ENCODE measurements around the gene HAGH.
"Not testable (repeated sequence)": the region's sequence is repeated elsewhere in the genome, so short reads cannot be mapped to it uniquely, and the experiment has no call there.

Gene HAGH

GRCh38 chr16:1826691-1827573 is at the start of gene HAGH, which contains the start of gene FAHD1:
HAGH (minus strand) TSS chr16:1826825; CDS start chr16:1826787, 38 bp downstream.
FAHD1 (plus strand) TSS chr16:1827206; CDS start chr16:1827239, 33 bp downstream.
- DNase-seq (ENCODE audit: low spot score), result peak; percentile 94

GRCh38 chr16:1876066-1876465 is 49.4 kb upstream of the HAGH start:
- not testable (repeated sequence) for DNase-seq (ENCODE audit: low spot score)

- DNase-seq (ENCODE audit: low spot score), result no peak
These were observed 48.2 kb upstream of the HAGH start for GRCh38 chr16:1874854-1875253.

- DNase-seq (ENCODE audit: low spot score), result no peak
These were observed 45.5 kb upstream of the HAGH start, which contains the start of gene MEIOB for GRCh38 chr16:1871974-1872635. MEIOB (minus strand) TSS chr16:1872164; CDS start chr16:1868175, 3,989 bp downstream.

DNA sequence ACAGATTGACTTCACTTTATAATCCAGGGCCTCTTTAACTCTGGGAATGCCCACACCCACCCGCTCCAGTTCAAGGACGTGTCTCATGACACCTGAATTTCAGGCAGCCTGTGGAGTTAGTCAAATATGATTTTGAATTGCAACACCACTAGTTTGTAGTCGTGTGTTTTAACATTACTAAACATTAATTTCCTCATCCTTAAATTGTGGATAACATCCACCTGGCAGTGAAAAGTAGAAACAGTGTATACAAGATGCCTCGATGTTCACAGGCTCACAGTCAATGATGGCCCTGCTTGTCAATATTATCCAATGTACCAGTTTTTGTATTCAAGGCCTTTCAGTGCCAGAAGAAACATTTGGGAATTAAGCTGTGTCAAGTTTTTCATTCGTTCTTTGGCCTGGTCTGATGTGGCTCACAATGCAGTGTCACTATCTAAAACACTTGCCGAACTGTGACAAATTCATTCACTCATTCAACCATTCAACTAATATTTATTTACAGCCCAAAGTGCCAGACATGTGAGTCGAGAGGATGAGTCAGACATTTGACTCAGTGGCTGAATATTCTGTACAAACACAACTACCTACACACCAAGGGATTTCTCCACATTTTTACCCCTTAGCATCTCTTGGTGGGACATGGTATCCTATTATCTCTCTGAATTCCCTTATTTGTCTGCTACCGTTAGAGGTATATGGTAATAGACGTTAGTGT is 43.9 kb upstream of the HAGH start:
- DNase-seq (ENCODE audit: low spot score), result no peak

GRCh38 chr16:1865902-1866690 is 39.5 kb upstream of the HAGH start:
- no peak for DNase-seq (ENCODE audit: low spot score)

- DNase-seq (ENCODE audit: low spot score), result peak; percentile 39
These were observed 37.2 kb upstream of the HAGH start for GRCh38 chr16:1863681-1864460.

DNA sequence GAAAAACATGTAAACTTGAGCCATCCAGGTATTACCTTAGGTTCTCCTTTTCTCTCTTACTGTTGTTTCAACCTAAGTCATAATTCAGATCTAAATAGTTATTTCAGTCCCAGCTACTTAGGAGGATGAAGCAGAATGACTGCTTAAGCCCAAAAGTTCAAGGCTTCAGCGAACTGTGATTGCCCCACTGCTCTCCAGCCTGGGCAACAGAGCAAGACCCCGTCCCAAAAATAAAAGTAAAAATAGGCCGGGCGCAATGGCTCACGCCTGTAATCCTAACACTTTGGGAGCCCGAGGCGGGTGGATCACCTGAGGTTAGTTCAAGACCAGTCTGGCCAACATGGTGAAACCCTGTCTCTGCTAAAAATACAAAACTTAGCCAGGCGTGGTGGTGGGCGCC is 35.8 kb upstream of the HAGH start:
- no peak for DNase-seq (ENCODE audit: low spot score)

DNA sequence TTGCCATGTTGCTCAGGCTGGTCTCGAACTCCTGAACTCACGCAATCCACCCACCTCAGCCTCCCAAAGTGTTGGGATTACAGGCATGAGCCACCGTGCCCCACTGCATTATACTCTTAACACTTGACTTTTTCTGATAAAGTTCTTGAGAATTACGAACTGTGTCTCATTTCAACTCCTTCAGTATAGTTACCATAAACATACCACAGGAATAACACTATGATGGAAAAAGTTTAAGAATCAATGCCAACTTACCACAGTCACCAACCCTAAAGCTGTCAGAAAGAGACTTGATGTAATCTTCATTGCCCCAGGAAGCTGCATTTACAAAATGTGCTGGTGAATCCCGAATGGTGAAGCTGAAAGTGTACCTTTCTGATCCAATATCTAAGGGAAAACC is 35.1 kb upstream of the HAGH start:
- DNase-seq (ENCODE audit: low spot score), result no peak

DNA sequence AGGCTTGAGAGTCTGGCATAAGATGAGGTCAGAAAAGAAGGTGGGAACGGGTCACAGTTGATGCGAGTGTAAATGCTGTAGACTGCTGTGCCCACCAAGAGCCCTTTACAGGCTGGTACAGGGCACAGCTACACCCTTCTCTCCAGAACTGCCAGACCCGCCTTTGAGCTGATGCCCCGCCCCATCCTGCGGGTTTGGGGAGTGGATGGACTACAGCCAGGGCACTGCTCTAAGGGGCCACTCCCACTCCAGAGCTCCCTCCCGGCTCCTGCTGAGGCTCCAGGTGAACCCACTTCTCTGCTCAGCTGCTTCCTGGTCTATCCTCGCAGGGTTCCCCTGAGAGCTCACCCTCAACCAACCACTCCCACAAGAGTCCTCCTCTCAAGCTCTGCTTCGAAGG is 33.0 kb upstream of the HAGH start:
- no peak for DNase-seq (ENCODE audit: low spot score)

GRCh38 chr16:1858189-1858865 is 31.7 kb upstream of the HAGH start:
- no peak for DNase-seq (ENCODE audit: low spot score)

- DNase-seq (ENCODE audit: low spot score), result no peak
These were observed 30.9 kb upstream of the HAGH start for GRCh38 chr16:1857433-1858097.

- DNase-seq (ENCODE audit: low spot score), result no peak
These were observed 25.2 kb upstream of the HAGH start for GRCh38 chr16:1851793-1852192.

DNA sequence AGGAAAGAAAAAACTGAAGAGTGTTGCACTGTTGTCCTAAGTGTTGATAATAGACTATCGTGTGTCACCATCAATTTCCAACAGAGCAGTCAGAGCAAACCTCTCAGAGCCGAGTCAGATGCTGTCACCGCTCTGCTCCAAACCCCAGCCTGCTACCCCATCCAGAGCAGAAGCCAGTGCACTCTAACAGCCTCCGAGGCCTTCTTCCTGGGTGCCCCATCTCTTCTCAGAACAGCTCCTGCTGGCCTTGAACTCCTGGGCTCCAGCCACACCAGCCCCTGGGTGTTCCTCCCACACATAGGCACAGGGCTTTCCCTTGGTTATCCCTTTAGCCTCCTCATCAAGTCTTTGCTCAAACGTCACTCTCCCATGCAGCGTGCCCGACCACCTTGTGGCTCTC is 24.4 kb upstream of the HAGH start:
- no peak for DNase-seq (ENCODE audit: low spot score)

- DNase-seq (ENCODE audit: low spot score), result no peak
These were observed 19.8 kb upstream of the HAGH start for GRCh38 chr16:1846416-1846815.

GRCh38 chr16:1845985-1846384 is 19.4 kb upstream of the HAGH start:
- no peak for DNase-seq (ENCODE audit: low spot score)

DNA sequence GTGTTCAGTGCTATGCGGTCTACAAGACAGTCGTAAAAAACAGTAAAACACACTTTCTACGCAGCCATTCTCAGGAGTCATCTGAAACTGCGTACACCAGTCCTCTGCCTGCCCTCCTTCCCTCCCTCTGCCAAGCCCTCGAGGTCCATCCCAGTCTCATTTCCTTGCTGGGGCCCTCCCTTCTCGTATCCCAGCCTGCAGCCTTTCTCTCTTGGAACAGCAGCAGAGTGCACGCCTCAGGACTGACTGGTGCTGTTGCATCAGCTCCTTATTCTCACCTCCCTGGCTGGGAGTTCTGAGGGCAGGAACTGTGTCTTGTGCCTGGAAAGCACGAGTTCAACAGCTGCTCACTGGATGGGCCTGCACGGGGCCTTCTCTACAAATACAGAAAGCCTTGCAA is 12.9 kb upstream of the HAGH start:
- DNase-seq (ENCODE audit: low spot score), result no peak

- DNase-seq (ENCODE audit: low spot score), result no peak
These were observed 7.5 kb upstream of the HAGH start for GRCh38 chr16:1834096-1834495.

DNA sequence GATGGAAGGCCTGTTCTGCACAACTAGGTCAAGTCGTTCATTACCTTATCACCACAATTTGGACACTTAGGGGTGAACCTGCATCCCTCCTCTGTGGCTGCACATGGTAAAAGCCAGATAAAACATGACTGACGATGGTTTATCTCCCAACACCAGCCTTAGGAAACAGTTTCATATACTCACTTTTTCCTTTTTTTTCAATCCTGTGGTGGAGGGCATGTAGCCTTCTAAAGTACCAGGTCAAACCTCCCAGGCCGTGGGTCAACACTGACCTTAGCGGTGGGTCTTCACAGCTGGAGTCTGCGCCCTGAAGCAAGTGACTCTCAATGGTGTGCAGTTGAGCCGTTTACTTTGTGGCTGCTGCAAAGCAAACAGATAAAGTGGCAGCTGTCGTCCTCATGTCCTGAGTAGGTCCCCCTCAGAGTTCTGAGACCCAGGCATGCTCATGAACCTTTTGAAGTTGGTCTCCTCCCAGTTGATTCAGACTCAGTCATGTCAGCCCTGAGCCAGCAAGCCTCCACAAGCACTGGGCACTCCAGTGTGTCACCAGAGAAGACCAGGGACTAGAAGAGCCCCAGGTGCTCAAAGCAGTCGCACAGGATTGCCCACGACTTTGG is 6.3 kb upstream of the HAGH start:
- no peak for DNase-seq (ENCODE audit: low spot score)
